Kidney epithelial cell (primary cell): ENCODE data around the gene GDF15. TPM values are rescaled to one million over a fixed set of nuclear protein-coding genes. Genes with fewer than 3 reads are reported as not detected.

Experiments used
- DNase-seq: peaks from one replicate; pipeline ENCODE4 v3.0.0-alpha.2; 2010; ENCODE audit warnings: low read depth
- H3K27me3 ChIP-seq: 2 replicates; pipeline ENCODE4 v1.6.0; 2011; ENCODE audit warnings: low read length; ENCODE audit not compliant: control insufficient read depth, insufficient read depth
- H3K36me3 ChIP-seq: 2 replicates; pipeline ENCODE4 v1.5.1; 2011; ENCODE audit warnings: low read length; ENCODE audit not compliant: control insufficient read depth, insufficient read depth
- H3K4me3 ChIP-seq: 2 replicates; pipeline ENCODE4 v1.5.1; 2011; ENCODE audit warnings: low read depth, mild to moderate bottlenecking, control low read depth, low read length
- CTCF ChIP-seq: IDR thresholded peaks from 2 replicates; pipeline ENCODE4 v1.5.1; 2011; ENCODE audit warnings: mild to moderate bottlenecking, moderate library complexity, low read length, control low read depth, inconsistent platforms; ENCODE audit not compliant: insufficient read depth, poor library complexity, severe bottlenecking
- total RNA-seq: library from RNA; depleted of rRNA; stranded (reverse); fragments of >200 nt; gene quantifications from 2 replicates; pipeline ENCODE4 v1.2.3, GENCODE V29; 2015

The GDF15 gene
- total RNA-seq, 1 donor from 2014 or later, result 637 TPM

- Histone ChIP-seq H3K4me3 (peak within 1 kb of the TSS; percentile 81), H3K27me3 (no peaks in the 10 kb centered on the region), H3K36me3 (peaks cover 1% of the 10 kb centered on the region)
- no peak for TF ChIP-seq CTCF
- DNase-seq, result no peak
Observed at GRCh38 chr19:18437491-18438330, 51.8 kb downstream of the GDF15 start, which contains the start of gene ISYNA1. Gene ISYNA1, minus strand, starts transcription at chr19:18438133. Its CDS starts 154 bp downstream, at chr19:18437979.

GRCh38 chr19:18438331-18439024 lies 52.5 kb downstream of the GDF15 start:
- Histone ChIP-seq H3K4me3 (peak overlapping the region; percentile 81), H3K36me3 (peaks cover 1% of the 10 kb centered on the region), H3K27me3 (no peaks in the 10 kb centered on the region)
- DNase-seq, result no peak
- TF ChIP-seq CTCF, result no peak

Other genes with a start within 250 kb of the GDF15 start
- 41.4 and 42.4 TPM in 2 replicates for gene PIK3R2, start 233.0 kb upstream of the GDF15 start, total RNA-seq
- 9.2 and 14.1 TPM in 2 replicates for gene IFI30, start 212.3 kb upstream of the GDF15 start, total RNA-seq
- 70.6 and 71.8 TPM in 2 replicates for gene MPV17L2, start 192.9 kb upstream of the GDF15 start, total RNA-seq
- gene RAB3A, start 182.1 kb upstream of the GDF15 start, total RNA-seq, result 0.07 and 0.38 TPM in 2 replicates
- 0.34 and 0.42 TPM in 2 replicates for gene PDE4C, start 159.7 kb upstream of the GDF15 start, total RNA-seq
- 0.13 and 0.21 TPM in 2 replicates for gene IQCN, start 111.7 kb upstream of the GDF15 start, total RNA-seq
- gene JUND, start 104.5 kb upstream of the GDF15 start, total RNA-seq, result 253 and 262 TPM in 2 replicates
- 333 and 367 TPM in 2 replicates for gene LSM4, start 63.1 kb upstream of the GDF15 start, total RNA-seq
- 28.8 and 34.4 TPM in 2 replicates for gene PGPEP1, start 45.6 kb upstream of the GDF15 start, total RNA-seq
- 0.08 and 0.14 TPM in 2 replicates for gene LRRC25, start 11.5 kb downstream of the GDF15 start, total RNA-seq
- 92.6 and 96.2 TPM in 2 replicates for gene SSBP4, start 33.2 kb downstream of the GDF15 start, total RNA-seq
- gene ISYNA1, start 52.0 kb downstream of the GDF15 start, total RNA-seq, result 53.9 and 59.5 TPM in 2 replicates
- 12.7 and 13.1 TPM in 2 replicates for gene ELL, start 135.9 kb downstream of the GDF15 start, total RNA-seq
- 253 and 291 TPM in 2 replicates for gene FKBP8, start 157.4 kb downstream of the GDF15 start, total RNA-seq
- 121 and 172 TPM in 2 replicates for gene KXD1, start 171.7 kb downstream of the GDF15 start, total RNA-seq
- gene UBA52, start 185.7 kb downstream of the GDF15 start, total RNA-seq, result 859 and 990 TPM in 2 replicates
- 119 and 136 TPM in 2 replicates for gene REX1BD, start 202.6 kb downstream of the GDF15 start, total RNA-seq
- 16.5 and 30.1 TPM in 2 replicates for gene CRLF1, start 220.6 kb downstream of the GDF15 start, total RNA-seq
- gene TMEM59L, start 226.7 kb downstream of the GDF15 start, total RNA-seq, result 3.8 and 6.5 TPM in 2 replicates